ENCODE data around the gene RIPPLY2.

RIPPLY2 gene

DNA sequence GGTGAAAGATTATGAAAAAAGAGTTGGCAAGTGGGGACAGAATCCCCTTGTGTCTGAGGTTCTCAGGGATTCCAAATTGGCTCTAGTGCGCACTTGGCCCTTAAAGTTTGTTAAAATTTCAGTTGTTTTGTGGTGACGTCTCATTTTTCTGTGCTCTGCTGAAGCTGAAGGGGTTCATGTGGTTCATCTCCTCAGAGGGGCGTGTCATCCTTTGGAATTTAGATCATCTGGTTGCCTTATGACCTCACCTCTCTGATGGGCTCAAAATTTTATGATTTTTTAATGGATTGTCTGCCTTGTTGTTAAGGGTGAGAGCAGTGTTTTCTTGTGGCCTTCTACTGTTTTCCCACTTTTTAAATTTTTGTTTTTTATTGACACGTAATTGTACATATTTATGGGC lies 26.6 kb downstream of the RIPPLY2 start:
- no peak for DNase-seq (ENCODE audit: low read depth in 2 of 2)
- H3K4me3 ChIP-seq (replicated peaks in 1 of 2; ENCODE audit: low read depth in 2 of 2, low read length in 2 of 2), result no peak overlapping the region
- TF ChIP-seq CTCF (IDR thresholded peaks at IDR 0.05; ENCODE audit: low read depth, low read length), result no peak

- H3K4me3 ChIP-seq (replicated peaks in 1 of 2; ENCODE audit: low read depth in 2 of 2, low read length in 2 of 2), result no peak overlapping the region
- no peak for DNase-seq (ENCODE audit: low read depth in 2 of 2)
- TF ChIP-seq CTCF (IDR thresholded peaks at IDR 0.05; ENCODE audit: low read depth, low read length), result no peak
These were observed 30.1 kb downstream of the RIPPLY2 start for GRCh38 chr6:83883240-83883639.

- peak; percentile 63 to 67 for DNase-seq (ENCODE audit: low read depth in 2 of 2)
- TF ChIP-seq CTCF (IDR thresholded peaks at IDR 0.05; ENCODE audit: low read depth, low read length), result peak; percentile 49
- H3K4me3 ChIP-seq (replicated peaks in 1 of 2; ENCODE audit: low read depth in 2 of 2, low read length in 2 of 2), result no peak overlapping the region
These were observed 31.4 kb downstream of the RIPPLY2 start for GRCh38 chr6:83884523-83884922.

GRCh38 chr6:83885984-83886383 lies 32.8 kb downstream of the RIPPLY2 start:
- no peak for DNase-seq (ENCODE audit: low read depth in 2 of 2)
- no peak for TF ChIP-seq CTCF (IDR thresholded peaks at IDR 0.05; ENCODE audit: low read depth, low read length)
- no peak overlapping the region for H3K4me3 ChIP-seq (replicated peaks in 1 of 2; ENCODE audit: low read depth in 2 of 2, low read length in 2 of 2)

GRCh38 chr6:83889621-83890020 lies 36.5 kb downstream of the RIPPLY2 start:
- no peak overlapping the region for H3K4me3 ChIP-seq (replicated peaks in 1 of 2; ENCODE audit: low read depth in 2 of 2, low read length in 2 of 2)
- no peak for TF ChIP-seq CTCF (IDR thresholded peaks at IDR 0.05; ENCODE audit: low read depth, low read length)
- DNase-seq (ENCODE audit: low read depth in 2 of 2), result no peak

GRCh38 chr6:83890520-83890919 lies 37.4 kb downstream of the RIPPLY2 start:
- no peak for TF ChIP-seq CTCF (IDR thresholded peaks at IDR 0.05; ENCODE audit: low read depth, low read length)
- H3K4me3 ChIP-seq (replicated peaks in 1 of 2; ENCODE audit: low read depth in 2 of 2, low read length in 2 of 2), result no peak overlapping the region
- no peak for DNase-seq (ENCODE audit: low read depth in 2 of 2)

DNA sequence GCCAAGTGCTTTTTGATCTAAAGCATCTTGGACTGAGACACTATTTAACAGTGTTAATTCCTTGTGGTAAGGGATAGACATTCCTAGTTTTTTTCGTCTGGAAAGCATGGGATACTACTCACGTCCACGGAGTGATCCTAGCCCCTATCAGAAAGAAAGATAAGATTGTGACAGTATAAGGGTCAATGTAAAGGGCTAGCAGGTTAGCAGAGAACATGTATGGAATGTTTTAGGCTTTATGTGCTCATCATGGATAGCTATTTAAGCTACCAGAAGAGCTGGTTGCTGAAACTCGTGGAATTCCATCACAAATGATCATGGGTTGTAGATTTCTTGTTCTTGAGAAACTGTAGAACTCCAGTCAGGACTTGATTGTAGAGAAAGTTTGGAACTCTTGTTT lies 38.4 kb downstream of the RIPPLY2 start:
- DNase-seq (ENCODE audit: low read depth in 2 of 2), result no peak
- no peak overlapping the region for H3K4me3 ChIP-seq (replicated peaks in 1 of 2; ENCODE audit: low read depth in 2 of 2, low read length in 2 of 2)
- TF ChIP-seq CTCF (IDR thresholded peaks at IDR 0.05; ENCODE audit: low read depth, low read length), result no peak
